Measurements from ENCODE around the gene ABTB1.

DNA sequence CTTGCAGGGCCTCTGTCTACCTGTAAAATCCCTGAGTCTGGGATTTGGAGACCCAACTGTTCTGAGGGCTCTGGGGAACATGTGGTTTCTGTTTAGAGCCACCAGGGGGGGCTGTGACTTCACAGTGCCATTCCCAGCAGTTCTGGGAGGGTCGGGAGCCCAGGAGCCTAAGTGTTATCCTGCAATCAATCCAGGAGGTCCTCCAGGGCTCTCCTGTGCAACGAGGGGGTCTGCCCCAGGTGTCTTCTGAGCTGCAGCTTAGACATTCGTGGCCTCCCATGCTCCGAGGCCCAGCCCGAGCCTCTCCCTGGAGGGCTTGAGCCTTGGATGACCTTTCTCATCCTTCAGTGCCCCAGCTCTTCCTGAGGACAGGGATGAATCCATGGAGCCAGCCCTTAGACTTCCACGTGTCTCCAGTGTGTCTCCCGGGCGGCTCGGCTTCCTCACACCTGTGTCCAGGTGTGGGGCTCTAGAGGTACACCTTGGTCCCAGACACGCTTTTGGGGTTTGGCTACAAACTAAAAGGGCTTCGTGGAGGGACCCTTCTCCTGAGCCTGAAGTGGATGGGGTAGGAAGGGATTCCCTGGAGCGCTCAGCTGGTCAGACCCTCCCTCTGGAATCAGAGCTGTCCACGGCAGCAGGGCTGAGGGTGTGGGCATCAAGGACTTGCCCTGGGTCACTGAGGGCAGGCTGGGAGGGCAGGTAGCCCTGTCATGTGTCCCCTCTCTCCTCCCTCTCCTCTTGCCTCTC lies 20.3 kb upstream of the ABTB1 start:
- no peak for TF ChIP-seq POLR2AphosphoS5 (IDR thresholded peaks at IDR 0.05; ENCODE audit: low read depth)
- TF ChIP-seq, protein P1, sequence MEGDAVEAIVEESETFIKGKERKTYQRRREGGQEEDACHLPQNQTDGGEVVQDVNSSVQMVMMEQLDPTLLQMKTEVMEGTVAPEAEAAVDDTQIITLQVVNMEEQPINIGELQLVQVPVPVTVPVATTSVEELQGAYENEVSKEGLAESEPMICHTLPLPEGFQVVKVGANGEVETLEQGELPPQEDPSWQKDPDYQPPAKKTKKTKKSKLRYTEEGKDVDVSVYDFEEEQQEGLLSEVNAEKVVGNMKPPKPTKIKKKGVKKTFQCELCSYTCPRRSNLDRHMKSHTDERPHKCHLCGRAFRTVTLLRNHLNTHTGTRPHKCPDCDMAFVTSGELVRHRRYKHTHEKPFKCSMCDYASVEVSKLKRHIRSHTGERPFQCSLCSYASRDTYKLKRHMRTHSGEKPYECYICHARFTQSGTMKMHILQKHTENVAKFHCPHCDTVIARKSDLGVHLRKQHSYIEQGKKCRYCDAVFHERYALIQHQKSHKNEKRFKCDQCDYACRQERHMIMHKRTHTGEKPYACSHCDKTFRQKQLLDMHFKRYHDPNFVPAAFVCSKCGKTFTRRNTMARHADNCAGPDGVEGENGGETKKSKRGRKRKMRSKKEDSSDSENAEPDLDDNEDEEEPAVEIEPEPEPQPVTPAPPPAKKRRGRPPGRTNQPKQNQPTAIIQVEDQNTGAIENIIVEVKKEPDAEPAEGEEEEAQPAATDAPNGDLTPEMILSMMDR (IDR thresholded peaks at IDR 0.05; ENCODE audit: insufficient read depth, low read length), result peak; percentile 71
- no peak for TF ChIP-seq GABPA (IDR thresholded peaks at IDR 0.05; ENCODE audit: low read depth)
